BJ (cell line): ENCODE data around the gene DLX1. TPM values are rescaled to one million over a fixed set of nuclear protein-coding genes. Genes with fewer than 3 reads are reported as not detected.

ENCODE experiments used
- CTCF ChIA-PET: fragments of 350-600 bp; formaldehyde crosslinking; extraction: SDS; loops from one replicate; lab custom pipeline; 2021; ENCODE audit warnings: antibody characterized with exemption, inconsistent platforms; lab: Yijun Ruan, JAX
- POLR2A ChIA-PET: fragments of 300-600 bp; sonication (Branson Sonifier 250); formaldehyde crosslinking; extraction: SDS; loops from one replicate; lab custom pipeline; 2021; ENCODE audit warnings: antibody characterized with exemption; lab: Charles Lee
- DNase-seq: peaks from one replicate; pipeline ENCODE4 v3.0.0-alpha.2; 2011; ENCODE audit warnings: low read depth
- H3K27me3 ChIP-seq: 2 replicates; pipeline ENCODE4 v1.6.0; 2011; ENCODE audit warnings: low read length; ENCODE audit not compliant: control insufficient read depth, insufficient read depth
- H3K36me3 ChIP-seq: 2 replicates; pipeline ENCODE4 v1.5.1; 2011; ENCODE audit warnings: low read length; ENCODE audit not compliant: control insufficient read depth, insufficient read depth
- H3K4me3 ChIP-seq: 2 replicates; pipeline ENCODE4 v1.5.1; 2011; ENCODE audit warnings: low read depth, mild to moderate bottlenecking, control low read depth, low read length
- polyA plus RNA-seq: library from polyadenylated mRNA; depleted of rRNA; stranded (reverse); fragments of >200 nt; gene quantifications from 2 replicates; pipeline ENCODE4 v1.2.3, GENCODE V29; 2011
- TF ChIP-seq, protein P1 (sequence below): IDR thresholded peaks from 2 replicates; pipeline ENCODE4 v1.5.1; 2011; ENCODE audit warnings: low read depth, mild to moderate bottlenecking, control low read depth, inconsistent platforms, low read length, moderate library complexity; ENCODE audit not compliant: insufficient read depth

The DLX1 gene
- polyA plus RNA-seq, 1 experiment, result 1.4 TPM

DNA sequence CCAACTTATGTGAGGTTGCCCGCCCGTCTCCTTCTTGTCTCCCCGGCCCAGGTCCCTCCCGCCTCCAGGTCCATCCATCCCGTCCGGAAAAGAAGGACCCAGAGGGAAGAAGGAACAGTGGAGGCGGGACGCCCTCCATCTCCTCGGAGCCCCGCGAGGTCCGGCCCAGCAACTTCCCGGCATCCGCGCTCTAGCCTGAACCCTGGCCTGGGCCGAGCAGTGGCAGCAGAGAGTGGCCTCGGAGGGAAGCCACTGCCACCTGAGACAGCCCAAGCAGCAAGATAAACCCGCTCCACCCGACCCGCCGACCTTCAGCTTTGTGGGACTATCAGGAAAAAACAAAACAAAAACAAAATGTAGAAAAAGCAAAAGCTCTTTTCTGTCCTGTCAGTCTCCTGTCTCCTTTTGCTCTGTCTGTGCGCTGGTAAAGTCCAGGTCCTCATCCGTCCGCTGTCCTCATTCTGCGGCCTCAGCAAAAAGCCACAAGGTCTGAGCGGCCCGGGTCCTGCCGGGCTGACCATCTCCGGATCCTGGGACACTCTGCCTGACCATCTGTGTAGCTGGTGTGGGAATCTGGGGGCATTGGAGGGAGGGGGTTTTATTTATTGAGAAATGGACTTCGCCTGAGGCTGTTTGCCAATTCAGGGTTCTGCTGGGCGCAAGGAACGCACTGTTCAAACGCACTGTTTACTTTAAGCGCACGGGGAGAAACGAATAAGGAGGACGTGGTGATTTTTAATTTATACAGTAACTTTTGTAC, 3.1 kb downstream of the DLX1 start:
- TF ChIP-seq, protein P1, sequence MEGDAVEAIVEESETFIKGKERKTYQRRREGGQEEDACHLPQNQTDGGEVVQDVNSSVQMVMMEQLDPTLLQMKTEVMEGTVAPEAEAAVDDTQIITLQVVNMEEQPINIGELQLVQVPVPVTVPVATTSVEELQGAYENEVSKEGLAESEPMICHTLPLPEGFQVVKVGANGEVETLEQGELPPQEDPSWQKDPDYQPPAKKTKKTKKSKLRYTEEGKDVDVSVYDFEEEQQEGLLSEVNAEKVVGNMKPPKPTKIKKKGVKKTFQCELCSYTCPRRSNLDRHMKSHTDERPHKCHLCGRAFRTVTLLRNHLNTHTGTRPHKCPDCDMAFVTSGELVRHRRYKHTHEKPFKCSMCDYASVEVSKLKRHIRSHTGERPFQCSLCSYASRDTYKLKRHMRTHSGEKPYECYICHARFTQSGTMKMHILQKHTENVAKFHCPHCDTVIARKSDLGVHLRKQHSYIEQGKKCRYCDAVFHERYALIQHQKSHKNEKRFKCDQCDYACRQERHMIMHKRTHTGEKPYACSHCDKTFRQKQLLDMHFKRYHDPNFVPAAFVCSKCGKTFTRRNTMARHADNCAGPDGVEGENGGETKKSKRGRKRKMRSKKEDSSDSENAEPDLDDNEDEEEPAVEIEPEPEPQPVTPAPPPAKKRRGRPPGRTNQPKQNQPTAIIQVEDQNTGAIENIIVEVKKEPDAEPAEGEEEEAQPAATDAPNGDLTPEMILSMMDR, result no peak
- DNase-seq, result no peak
- H3K36me3 ChIP-seq, result no peaks in the 10 kb centered on the region
- ChIA-PET CTCF (interaction anchor here (0.6 to 1.1 kb wide), 2 partner anchors 38 to 73 kb away, joined by 3 read pairs; no protein-coding TSS in a partner anchor), POLR2A (no interaction called here)
- peaks cover 53% of the 10 kb centered on the region for H3K27me3 ChIP-seq
- no peak overlapping the region for H3K4me3 ChIP-seq

DNA sequence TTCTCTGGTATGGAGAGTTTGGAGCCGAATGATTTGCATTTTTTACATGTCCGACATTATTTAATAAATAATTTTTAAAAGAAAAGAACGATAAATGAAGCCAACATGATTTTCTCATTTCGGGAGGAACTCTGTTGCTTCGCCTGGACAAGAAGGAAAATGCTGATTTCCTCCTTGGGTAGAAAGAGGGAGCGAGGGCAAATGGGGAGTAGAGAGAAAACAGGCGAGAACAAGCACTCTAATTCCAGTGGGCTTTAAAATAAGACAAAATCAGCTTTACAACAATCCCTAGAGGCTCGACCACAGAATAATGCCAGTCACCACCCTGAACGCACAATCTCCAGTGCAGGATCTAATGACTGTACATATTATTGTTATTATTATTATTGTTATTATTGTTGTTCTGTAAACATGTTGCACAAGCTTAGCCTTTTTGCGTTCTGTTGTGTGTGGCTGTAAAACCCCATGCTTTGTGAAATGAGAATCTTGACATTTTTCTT, 3.7 kb downstream of the DLX1 start:
- TF ChIP-seq, protein P1, result no peak
- Histone ChIP-seq H3K36me3 (no peaks in the 10 kb centered on the region), H3K27me3 (peaks cover 49% of the 10 kb centered on the region), H3K4me3 (no peak overlapping the region)
- DNase-seq, result no peak
- POLR2A ChIA-PET, result no interaction called here
- CTCF ChIA-PET, result no interaction called here

DNA sequence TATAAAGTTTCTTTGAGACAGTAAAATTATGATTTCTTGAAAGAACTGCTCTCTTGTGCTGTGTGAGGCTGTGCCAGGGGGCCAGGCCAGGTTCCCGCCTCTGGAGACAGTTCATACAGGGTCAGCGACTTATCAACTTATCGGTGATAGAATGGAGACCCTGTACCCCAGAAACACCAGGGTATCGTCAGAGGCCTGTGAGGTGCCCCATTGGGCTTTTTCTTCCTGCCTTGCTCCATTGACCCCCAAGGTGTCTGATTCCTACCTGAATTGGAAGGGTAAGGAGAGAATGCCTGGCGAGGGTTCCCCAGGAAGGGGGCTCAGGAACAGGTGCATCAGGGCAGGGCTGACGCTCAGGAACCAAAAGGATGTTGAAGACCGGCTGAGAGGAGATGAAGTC, 4.3 kb downstream of the DLX1 start:
- Histone ChIP-seq H3K27me3 (peaks cover 51% of the 10 kb centered on the region), H3K36me3 (no peaks in the 10 kb centered on the region), H3K4me3 (no peak overlapping the region)
- ChIA-PET POLR2A (no interaction called here), CTCF (no interaction called here)
- TF ChIP-seq, protein P1, result no peak
- DNase-seq, result no peak

DNA sequence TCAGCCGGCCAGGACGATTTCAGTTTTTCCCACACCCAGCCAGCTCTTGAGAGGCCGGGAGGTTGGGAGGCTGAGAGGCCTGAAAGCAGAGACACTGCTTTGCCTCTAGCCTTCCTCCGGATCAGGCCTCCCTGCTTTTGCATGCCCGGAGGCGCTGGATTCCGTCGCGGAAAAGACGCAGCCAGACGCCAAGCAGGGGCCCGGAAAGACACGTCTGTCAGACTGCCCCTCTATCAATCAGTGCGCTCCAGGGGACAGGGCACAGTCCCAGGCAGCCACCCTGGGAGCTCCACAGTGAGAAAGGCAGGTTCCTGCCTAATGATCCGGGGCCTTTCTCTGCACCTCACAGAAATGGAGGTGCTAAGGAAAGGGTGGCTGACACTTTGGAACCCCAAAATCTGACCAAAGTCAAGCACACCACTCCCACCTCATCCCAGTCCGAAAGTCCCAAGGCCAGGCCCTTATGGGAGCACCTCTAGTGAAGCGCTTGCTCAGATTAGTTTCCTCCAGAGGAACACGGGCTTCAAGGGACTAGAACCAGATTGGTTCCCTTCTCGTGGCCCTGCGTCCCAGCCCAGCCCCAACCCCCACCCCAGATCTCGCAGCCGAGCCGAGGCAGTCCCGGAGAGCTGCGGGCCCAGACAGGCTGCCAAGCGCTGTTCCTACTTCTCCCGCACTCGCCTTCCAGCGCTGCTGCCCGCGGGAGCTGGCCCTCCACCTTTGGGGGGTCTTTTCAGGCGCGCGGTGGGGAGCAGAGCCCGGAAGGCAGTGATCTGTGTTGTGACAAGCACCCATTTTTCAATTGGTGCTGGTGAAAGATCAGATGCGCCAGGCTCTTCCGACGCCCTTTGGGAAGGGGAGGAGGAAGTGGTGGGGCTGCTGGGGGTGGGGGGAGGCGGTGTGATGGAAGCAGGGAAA, 5.0 kb downstream of the DLX1 start:
- ChIA-PET POLR2A (no interaction called here), CTCF (interaction anchor here (0.8 kb wide), 1 partner anchor 8 kb away, joined by 3 read pairs; no protein-coding TSS in a partner anchor)
- no peaks in the 10 kb centered on the region for H3K36me3 ChIP-seq
- no peak overlapping the region for H3K4me3 ChIP-seq
- TF ChIP-seq, protein P1, result no peak
- peaks cover 51% of the 10 kb centered on the region for H3K27me3 ChIP-seq
- no peak for DNase-seq
